ENCODE data around the gene SPI1.

SPI1 gene

DNA sequence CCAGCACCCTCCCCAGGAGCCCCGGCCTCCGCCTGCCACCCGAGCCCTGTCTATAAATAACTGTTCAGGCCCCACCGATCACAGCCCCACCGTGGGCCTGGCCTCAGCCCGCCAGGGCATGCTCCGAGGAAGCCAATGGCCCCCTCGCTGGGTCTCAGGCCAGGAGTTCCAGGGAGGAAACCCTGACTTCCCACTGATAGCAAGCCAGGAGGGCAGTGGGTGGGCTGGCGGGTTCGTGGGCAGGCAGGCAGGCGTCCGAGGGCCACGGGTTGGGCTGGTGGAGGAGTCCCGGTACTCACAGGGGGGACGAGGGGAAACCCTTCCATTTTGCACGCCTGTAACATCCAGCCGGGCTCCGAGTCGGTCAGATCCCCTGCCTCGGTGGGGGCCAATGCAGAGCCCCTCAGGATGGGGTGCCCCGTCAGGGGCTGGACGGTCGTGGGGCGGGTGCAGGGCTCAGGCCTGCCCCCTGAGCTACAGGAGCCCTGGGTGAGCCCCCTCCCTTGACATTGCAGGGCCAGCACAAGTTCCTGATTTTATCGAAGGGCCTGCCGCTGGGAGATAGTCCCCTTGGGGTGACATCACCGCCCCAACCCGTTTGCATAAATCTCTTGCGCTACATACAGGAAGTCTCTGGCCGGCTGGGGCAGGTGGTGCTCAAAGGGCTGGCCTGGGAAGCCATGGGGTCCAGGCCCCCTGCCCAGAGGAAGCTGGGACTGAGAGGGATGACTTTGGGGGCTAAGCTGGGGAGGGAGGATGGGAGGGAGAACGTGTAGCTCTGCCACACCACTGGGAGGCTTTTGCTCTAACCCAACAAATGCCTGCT, at the start of gene SPI1:
SPI1 (minus strand) TSS at position 538 of the 826 bp plus-strand sequence; CDS start at position 344, 194 bp downstream.
- no peak for TF ChIP-seq ZFX (IDR thresholded peaks at IDR 0.05; ENCODE audit: borderline replicate concordance)
- TF ChIP-seq, protein P1, sequence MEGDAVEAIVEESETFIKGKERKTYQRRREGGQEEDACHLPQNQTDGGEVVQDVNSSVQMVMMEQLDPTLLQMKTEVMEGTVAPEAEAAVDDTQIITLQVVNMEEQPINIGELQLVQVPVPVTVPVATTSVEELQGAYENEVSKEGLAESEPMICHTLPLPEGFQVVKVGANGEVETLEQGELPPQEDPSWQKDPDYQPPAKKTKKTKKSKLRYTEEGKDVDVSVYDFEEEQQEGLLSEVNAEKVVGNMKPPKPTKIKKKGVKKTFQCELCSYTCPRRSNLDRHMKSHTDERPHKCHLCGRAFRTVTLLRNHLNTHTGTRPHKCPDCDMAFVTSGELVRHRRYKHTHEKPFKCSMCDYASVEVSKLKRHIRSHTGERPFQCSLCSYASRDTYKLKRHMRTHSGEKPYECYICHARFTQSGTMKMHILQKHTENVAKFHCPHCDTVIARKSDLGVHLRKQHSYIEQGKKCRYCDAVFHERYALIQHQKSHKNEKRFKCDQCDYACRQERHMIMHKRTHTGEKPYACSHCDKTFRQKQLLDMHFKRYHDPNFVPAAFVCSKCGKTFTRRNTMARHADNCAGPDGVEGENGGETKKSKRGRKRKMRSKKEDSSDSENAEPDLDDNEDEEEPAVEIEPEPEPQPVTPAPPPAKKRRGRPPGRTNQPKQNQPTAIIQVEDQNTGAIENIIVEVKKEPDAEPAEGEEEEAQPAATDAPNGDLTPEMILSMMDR (IDR thresholded peaks at IDR 0.05): no peak
- H3K27ac ChIP-seq: no peak within 1 kb of the TSS

DNA sequence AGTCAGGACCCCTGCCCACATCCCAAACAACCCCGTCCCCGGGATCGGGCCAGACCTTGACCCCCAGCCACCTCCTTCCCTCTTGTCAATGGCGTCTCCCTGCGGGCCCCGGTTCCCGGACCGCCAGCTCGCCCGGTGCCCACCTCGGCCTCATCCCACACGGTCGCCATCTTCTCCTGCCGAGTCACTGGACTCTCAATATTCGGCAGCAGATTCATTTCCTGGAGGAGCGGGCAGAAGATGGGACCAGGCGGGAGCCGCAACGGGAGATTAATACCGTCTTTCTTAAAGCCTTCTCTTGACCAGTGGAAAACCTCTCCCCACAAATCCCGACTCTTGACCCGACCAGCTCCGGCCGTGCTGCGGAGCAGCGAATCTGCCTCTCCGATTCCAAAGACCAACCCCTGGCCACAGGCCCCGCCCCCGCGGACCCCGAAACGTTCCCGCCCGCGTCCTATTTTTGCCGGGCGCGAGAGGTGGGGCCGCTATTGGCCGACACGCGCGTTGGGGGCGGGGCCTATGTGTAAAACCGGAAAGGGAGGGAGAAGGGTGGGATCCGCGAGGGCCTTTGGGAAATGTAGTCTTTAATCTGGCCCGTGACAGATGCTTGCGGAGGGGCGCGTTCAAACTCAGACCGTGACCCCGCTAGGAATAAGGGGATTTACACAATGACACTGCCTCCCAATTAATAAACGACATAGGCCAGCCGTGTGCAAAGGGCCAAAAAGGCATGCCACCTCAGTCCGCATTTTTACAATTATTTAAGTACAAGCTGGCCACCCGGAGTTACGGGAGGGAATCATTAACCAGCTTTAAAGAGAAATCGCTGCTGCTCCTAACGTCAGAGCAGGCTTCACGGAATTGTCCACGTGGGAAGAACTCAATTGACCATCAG, 48.0 kb upstream of the SPI1 start, which contains the start of gene PSMC3:
PSMC3 (minus strand) TSS at position 378 of the 895 bp plus-strand sequence; CDS start at position 218, 160 bp downstream.
- peak within 1 kb of the TSS; percentile 90 for H3K27ac ChIP-seq
- TF ChIP-seq, protein P1 (IDR thresholded peaks at IDR 0.05): no peak
- TF ChIP-seq ZFX (IDR thresholded peaks at IDR 0.05; ENCODE audit: borderline replicate concordance): no peak

DNA sequence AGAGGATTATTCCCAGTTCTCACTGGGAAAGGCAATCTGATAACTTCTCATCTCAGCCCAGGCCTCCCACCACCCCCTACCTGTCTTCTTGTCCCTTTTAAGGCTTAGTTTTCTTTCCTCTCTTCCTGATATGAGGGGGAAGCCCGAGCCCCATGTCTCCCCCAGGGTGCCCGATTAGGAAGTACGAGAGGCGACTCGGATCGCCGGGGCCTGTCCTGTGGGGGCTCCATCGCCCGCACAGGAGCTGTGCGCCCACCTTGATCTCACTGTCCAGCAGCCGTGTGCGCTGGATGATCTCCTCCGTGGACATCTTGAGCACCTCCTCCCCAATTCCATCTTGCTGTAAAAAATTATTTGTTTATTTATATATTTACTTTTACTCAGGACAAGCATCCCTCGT, 47.3 kb upstream of the SPI1 start:
- peak overlapping the region; percentile 90 for H3K27ac ChIP-seq
- TF ChIP-seq ZFX (IDR thresholded peaks at IDR 0.05; ENCODE audit: borderline replicate concordance): no peak
- TF ChIP-seq, protein P1 (IDR thresholded peaks at IDR 0.05): no peak

DNA sequence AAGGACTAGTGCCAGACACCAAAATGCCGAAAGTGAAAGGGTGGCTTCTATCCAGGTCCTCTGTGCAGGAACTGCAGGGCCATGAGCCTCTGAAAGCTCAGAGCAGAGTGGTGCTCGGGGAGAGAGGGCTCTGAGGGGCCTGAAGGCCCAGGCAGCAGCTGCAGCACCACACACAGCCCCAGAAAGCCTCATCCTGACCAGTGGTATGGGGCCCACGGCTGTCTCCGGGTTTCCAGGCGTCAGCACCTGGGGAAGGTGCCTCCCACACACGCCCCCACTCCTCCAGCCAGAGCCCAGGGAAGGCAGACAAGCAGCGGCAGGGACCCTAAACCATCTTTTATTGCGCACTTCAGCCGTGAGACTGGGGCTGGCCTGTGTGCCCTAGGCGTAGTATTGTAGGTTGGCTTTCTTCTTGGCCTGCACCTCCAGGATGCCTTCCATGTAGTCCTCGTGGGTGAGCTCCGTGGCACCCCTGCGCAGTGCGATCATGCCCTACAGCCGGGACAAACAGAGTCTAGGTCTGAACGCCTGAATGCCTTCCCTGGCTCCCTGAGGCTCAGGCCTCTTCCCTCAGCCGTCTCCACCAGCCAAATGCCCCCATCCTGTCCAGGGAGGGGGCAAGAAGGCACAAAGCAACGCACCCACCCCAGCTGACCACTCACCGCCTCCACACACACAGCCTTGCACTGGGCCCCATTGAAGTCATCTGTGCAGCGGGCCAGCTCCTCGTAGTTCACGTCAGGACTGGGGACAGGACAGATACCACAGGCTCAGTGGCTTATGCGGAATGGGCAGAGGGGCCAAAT, 40.3 kb upstream of the SPI1 start:
- no peak overlapping the region for H3K27ac ChIP-seq
- TF ChIP-seq, protein P1 (IDR thresholded peaks at IDR 0.05): no peak
- no peak for TF ChIP-seq ZFX (IDR thresholded peaks at IDR 0.05; ENCODE audit: borderline replicate concordance)

DNA sequence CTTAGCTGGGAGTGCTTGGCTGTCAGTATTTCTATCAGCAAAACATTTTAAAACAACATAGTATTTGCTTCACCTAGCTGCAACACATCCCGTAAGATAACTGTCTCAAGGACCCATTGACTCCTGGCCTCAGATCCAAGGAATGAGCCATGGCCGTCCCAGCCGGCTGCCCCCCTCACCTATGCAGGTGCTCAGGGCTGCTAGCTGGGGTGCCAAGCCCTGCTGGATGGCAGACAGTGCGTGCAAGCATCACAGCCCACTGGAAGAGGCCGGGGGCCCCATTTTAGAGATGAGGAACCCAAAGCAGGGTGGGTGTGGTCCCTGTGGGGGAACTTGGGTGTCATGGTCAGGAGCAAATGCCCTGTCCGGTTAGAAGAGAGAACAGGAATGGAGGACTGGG, 39.4 kb upstream of the SPI1 start:
- TF ChIP-seq, protein P1 (IDR thresholded peaks at IDR 0.05): no peak
- no peak for TF ChIP-seq ZFX (IDR thresholded peaks at IDR 0.05; ENCODE audit: borderline replicate concordance)
- no peak overlapping the region for H3K27ac ChIP-seq

DNA sequence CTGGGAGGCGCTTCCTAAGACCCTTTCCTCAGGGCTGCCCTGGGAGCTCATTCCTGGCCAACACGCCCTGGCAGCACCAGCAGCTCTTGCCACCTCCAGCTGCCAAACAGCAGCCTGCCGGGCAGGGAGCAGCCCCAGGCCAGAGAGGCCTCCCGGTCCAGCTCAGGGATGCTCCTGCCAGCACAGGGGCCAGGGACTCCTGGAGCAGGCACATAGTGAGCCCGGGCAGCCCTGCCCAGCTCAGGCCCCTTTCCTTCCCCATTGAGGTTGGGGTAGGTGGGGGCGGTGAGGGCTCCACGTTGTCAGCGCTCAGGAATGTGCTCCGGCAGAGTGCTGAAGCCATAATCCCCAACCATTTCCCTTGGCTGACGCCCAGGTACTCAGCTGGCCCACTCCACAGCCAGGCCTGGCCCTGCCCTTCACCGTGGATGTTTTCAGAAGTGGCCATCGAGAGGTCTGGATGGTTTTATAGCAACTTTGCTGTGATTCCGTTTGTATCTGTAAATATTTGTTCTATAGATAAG, 37.7 kb upstream of the SPI1 start:
- peak overlapping the region; percentile 44 for H3K27ac ChIP-seq
- TF ChIP-seq ZFX (IDR thresholded peaks at IDR 0.05; ENCODE audit: borderline replicate concordance): no peak
- TF ChIP-seq, protein P1 (IDR thresholded peaks at IDR 0.05): no peak
